BJ (cell line): Measurements from ENCODE around the gene F2RL2. TPM values are rescaled to one million over a fixed set of nuclear protein-coding genes. Genes with fewer than 3 reads are reported as not detected.

ENCODE experiments used
- CTCF ChIA-PET: fragments of 350-600 bp; formaldehyde crosslinking; extraction: SDS; loops from one replicate; lab custom pipeline; 2021; ENCODE audit warnings: antibody characterized with exemption, inconsistent platforms; lab: Yijun Ruan, JAX
- POLR2A ChIA-PET: fragments of 300-600 bp; sonication (Branson Sonifier 250); formaldehyde crosslinking; extraction: SDS; loops from one replicate; lab custom pipeline; 2021; ENCODE audit warnings: antibody characterized with exemption; lab: Charles Lee
- DNase-seq: peaks from one replicate; pipeline ENCODE4 v3.0.0-alpha.2; 2011; ENCODE audit warnings: low read depth
- H3K27me3 ChIP-seq: 2 replicates; pipeline ENCODE4 v1.6.0; 2011; ENCODE audit warnings: low read length; ENCODE audit not compliant: control insufficient read depth, insufficient read depth
- H3K36me3 ChIP-seq: 2 replicates; pipeline ENCODE4 v1.5.1; 2011; ENCODE audit warnings: low read length; ENCODE audit not compliant: control insufficient read depth, insufficient read depth
- H3K4me3 ChIP-seq: 2 replicates; pipeline ENCODE4 v1.5.1; 2011; ENCODE audit warnings: low read depth, mild to moderate bottlenecking, control low read depth, low read length
- CTCF ChIP-seq: IDR thresholded peaks from 2 replicates; pipeline ENCODE4 v1.5.1; 2011; ENCODE audit warnings: low read depth, mild to moderate bottlenecking, control low read depth, inconsistent platforms, low read length, moderate library complexity; ENCODE audit not compliant: insufficient read depth
- polyA minus RNA-seq: library from RNA; depleted of rRNA, polyadenylated mRNA; stranded (reverse); fragments of >200 nt; gene quantifications from 2 replicates; pipeline ENCODE4 v1.2.3, GENCODE V29; 2011; rRNA and poly(A)+ RNA removed
- polyA plus RNA-seq: library from polyadenylated mRNA; depleted of rRNA; stranded (reverse); fragments of >200 nt; gene quantifications from 2 replicates; pipeline ENCODE4 v1.2.3, GENCODE V29; 2011; rRNA removed

The F2RL2 gene, protein sequence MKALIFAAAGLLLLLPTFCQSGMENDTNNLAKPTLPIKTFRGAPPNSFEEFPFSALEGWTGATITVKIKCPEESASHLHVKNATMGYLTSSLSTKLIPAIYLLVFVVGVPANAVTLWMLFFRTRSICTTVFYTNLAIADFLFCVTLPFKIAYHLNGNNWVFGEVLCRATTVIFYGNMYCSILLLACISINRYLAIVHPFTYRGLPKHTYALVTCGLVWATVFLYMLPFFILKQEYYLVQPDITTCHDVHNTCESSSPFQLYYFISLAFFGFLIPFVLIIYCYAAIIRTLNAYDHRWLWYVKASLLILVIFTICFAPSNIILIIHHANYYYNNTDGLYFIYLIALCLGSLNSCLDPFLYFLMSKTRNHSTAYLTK
- polyA plus RNA-seq (48.8 and 60.8 TPM in 2 replicates), polyA minus RNA-seq (32.0 and 43.8 TPM in 2 replicates)

- H3K27me3 ChIP-seq = no peaks in the 10 kb centered on the region
- no peak for TF ChIP-seq CTCF
- no peaks in the 10 kb centered on the region for H3K36me3 ChIP-seq
- POLR2A ChIA-PET = no interaction called here
- peak; percentile 35 for DNase-seq
- CTCF ChIA-PET = interaction anchor here (1.4 kb wide), 1 partner anchor 22 kb away, joined by 4 read pairs; no protein-coding TSS in a partner anchor
- H3K4me3 ChIP-seq = peak within 1 kb of the TSS; percentile 47
These were observed at the start of gene F2RL2 for GRCh38 chr5:76622973-76623596. F2RL2 (minus strand) TSS chr5:76623403; CDS start chr5:76623230, 173 bp downstream.

- DNase-seq = no peak
- Histone ChIP-seq H3K36me3 (no peaks in the 10 kb centered on the region), H3K4me3 (no peak overlapping the region), H3K27me3 (no peaks in the 10 kb centered on the region; the same call in 1 of the 2 replicates)
- ChIA-PET POLR2A (no interaction called here), CTCF (no interaction called here)
- no peak for TF ChIP-seq CTCF
These were observed 49.0 kb upstream of the F2RL2 start for GRCh38 chr5:76672242-76672641.

- POLR2A ChIA-PET = no interaction called here
- no peaks in the 10 kb centered on the region for H3K36me3 ChIP-seq
- no peak for TF ChIP-seq CTCF
- CTCF ChIA-PET = interaction anchor here (1.3 kb wide), 1 partner anchor 68 kb away, joined by 7 read pairs; no protein-coding TSS in a partner anchor
- no peaks in the 10 kb centered on the region; the same call in 1 of the 2 replicates for H3K27me3 ChIP-seq
- H3K4me3 ChIP-seq = no peak overlapping the region
- DNase-seq = no peak
These were observed 47.3 kb upstream of the F2RL2 start for GRCh38 chr5:76670508-76670907.

DNA sequence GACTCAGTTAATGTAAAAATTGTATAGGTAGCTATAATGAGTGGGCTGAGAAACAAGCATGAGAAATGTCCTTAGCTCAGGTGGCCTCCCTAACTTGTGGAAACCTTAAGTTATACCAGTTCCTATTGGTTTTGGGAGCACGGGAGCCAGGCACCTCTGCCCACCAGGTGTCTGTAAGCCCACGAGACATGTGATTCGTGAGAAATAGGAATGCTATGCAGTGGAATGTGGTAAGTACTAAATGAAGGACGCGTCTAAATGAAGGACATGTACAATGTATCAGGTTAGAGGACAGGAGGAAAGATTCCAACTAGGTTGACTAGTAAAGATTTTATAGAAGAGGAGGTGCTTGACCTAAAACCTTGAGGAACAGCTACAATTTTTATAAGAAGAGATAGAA, 46.0 kb upstream of the F2RL2 start:
- no peaks in the 10 kb centered on the region for H3K27me3 ChIP-seq

More for the DNA sequence above, 46.0 kb upstream of the F2RL2 start:
- ChIA-PET POLR2A (interaction anchor here (0.6 kb wide), 1 partner anchor 1266 kb away, joined by 5 read pairs; no protein-coding TSS in a partner anchor), CTCF (interaction anchor here (1.1 kb wide), 1 partner anchor 26 kb away, joined by 3 read pairs; no protein-coding TSS in a partner anchor)
- TF ChIP-seq CTCF = no peak
- H3K4me3 ChIP-seq = no peak overlapping the region
- H3K36me3 ChIP-seq = no peaks in the 10 kb centered on the region
- no peak for DNase-seq
